Measurements from ENCODE around the gene LIMK2. TPM values are rescaled to one million over a fixed set of nuclear protein-coding genes. Genes with fewer than 3 reads are reported as not detected.

Gene LIMK2
- total RNA-seq, 1 experiment from 2014 or later = 42.8 TPM

DNA sequence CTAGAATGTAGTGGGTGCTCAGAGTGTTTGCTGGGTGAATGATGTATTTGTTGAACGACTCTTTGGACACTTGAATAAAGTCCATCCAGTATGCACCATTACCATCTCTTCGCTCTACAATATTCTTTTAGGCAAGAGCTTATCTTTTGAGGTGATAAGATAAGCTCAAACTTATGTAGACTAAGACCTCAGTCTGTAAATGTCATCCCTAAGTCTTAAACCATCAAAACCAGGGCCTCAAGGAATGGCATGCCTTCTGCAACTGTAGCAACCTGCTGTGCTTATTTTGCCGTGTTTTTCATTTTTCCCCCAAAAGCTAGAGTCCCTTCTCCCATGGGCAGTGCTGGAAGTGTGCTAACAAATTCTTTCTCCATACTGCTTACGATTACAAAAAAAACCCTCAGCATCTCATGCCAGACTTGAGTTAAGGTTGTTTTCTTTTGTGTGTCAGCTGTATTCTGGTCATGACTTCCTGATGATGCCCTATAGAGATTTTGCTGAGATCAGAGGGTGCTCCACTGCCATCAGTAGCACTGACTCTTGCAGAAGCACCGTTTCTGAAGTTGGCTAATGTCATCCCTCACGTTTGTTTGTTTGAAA lies 27.8 kb downstream of the LIMK2 start (continued):
- no peak for TF ChIP-seq TEAD4 (CRISPR knock-in tag; IDR thresholded peaks at IDR 0.05)

DNA sequence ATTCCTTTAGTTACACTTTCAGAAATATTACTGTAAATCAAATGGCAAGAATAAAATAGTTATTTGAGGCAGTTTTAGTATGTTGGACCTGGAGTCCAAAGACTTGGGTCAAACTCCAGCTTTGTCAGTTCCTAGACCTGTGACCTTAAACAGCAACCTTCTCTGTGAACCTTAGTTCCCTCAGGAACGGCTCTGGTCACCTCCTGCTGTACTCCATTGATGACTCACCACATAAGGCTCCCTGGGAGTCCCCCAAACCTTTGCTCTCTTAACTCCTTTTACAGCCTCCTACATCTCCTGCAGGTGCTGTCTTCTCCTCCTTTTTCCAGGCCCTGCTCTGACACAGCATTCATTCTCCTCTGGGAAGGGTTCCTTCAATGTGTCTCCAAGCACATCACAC lies 29.1 kb downstream of the LIMK2 start:
- ChIA-PET CTCF (interaction anchor here (1.0 to 2.2 kb wide), 2 partner anchors 29 to 31 kb away, joined by 7 to 17 read pairs; partner anchors contain the start of gene LIMK2), POLR2A (no interaction called here)
- Mint-ChIP-seq H3K9me3 (no peaks in the 10 kb centered on the region), H3K4me3 (no peak overlapping the region), H3K36me3 (peaks cover 4% of the 10 kb centered on the region), H3K27me3 (ENCODE audit: low read depth) (no peaks in the 10 kb centered on the region), H3K4me1 (peaks cover 20% of the 10 kb centered on the region), H3K27ac (peak overlapping the region; percentile 11; the same call in 1 of the 2 replicates)
- no peak for DNase-seq (ENCODE audit: low spot score)
- ATAC-seq = no peak; the same call in 1 of the 2 replicates
- TF ChIP-seq, protein P1, sequence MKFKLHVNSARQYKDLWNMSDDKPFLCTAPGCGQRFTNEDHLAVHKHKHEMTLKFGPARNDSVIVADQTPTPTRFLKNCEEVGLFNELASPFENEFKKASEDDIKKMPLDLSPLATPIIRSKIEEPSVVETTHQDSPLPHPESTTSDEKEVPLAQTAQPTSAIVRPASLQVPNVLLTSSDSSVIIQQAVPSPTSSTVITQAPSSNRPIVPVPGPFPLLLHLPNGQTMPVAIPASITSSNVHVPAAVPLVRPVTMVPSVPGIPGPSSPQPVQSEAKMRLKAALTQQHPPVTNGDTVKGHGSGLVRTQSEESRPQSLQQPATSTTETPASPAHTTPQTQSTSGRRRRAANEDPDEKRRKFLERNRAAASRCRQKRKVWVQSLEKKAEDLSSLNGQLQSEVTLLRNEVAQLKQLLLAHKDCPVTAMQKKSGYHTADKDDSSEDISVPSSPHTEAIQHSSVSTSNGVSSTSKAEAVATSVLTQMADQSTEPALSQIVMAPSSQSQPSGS (CRISPR knock-in tag; IDR thresholded peaks at IDR 0.05; ENCODE audit: borderline replicate concordance, low read depth) = no peak
- TF ChIP-seq, protein P2, sequence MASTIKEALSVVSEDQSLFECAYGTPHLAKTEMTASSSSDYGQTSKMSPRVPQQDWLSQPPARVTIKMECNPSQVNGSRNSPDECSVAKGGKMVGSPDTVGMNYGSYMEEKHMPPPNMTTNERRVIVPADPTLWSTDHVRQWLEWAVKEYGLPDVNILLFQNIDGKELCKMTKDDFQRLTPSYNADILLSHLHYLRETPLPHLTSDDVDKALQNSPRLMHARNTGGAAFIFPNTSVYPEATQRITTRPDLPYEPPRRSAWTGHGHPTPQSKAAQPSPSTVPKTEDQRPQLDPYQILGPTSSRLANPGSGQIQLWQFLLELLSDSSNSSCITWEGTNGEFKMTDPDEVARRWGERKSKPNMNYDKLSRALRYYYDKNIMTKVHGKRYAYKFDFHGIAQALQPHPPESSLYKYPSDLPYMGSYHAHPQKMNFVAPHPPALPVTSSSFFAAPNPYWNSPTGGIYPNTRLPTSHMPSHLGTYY (CRISPR knock-in tag; IDR thresholded peaks at IDR 0.05) = no peak
- TF ChIP-seq ZBTB21 (CRISPR knock-in tag; IDR thresholded peaks at IDR 0.05; ENCODE audit: borderline replicate concordance) (no peak), NFE2L1 (CRISPR knock-in tag; IDR thresholded peaks at IDR 0.05) (no peak), ZNF121 (CRISPR knock-in tag; IDR thresholded peaks at IDR 0.05) (no peak), SMAD3 (CRISPR knock-in tag; IDR thresholded peaks at IDR 0.05; ENCODE audit: borderline replicate concordance) (no peak), TEAD4 (CRISPR knock-in tag; IDR thresholded peaks at IDR 0.05) (no peak), SMAD4 (CRISPR knock-in tag; IDR thresholded peaks at IDR 0.05) (no peak), RORB (CRISPR knock-in tag; IDR thresholded peaks at IDR 0.05) (no peak)
- TF ChIP-seq, protein P3, sequence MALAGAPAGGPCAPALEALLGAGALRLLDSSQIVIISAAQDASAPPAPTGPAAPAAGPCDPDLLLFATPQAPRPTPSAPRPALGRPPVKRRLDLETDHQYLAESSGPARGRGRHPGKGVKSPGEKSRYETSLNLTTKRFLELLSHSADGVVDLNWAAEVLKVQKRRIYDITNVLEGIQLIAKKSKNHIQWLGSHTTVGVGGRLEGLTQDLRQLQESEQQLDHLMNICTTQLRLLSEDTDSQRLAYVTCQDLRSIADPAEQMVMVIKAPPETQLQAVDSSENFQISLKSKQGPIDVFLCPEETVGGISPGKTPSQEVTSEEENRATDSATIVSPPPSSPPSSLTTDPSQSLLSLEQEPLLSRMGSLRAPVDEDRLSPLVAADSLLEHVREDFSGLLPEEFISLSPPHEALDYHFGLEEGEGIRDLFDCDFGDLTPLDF (CRISPR knock-in tag; IDR thresholded peaks at IDR 0.05) = no peak
- TF ChIP-seq, protein P4, sequence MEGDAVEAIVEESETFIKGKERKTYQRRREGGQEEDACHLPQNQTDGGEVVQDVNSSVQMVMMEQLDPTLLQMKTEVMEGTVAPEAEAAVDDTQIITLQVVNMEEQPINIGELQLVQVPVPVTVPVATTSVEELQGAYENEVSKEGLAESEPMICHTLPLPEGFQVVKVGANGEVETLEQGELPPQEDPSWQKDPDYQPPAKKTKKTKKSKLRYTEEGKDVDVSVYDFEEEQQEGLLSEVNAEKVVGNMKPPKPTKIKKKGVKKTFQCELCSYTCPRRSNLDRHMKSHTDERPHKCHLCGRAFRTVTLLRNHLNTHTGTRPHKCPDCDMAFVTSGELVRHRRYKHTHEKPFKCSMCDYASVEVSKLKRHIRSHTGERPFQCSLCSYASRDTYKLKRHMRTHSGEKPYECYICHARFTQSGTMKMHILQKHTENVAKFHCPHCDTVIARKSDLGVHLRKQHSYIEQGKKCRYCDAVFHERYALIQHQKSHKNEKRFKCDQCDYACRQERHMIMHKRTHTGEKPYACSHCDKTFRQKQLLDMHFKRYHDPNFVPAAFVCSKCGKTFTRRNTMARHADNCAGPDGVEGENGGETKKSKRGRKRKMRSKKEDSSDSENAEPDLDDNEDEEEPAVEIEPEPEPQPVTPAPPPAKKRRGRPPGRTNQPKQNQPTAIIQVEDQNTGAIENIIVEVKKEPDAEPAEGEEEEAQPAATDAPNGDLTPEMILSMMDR (IDR thresholded peaks at IDR 0.05) = no peak
- TF ChIP-seq, protein P5, sequence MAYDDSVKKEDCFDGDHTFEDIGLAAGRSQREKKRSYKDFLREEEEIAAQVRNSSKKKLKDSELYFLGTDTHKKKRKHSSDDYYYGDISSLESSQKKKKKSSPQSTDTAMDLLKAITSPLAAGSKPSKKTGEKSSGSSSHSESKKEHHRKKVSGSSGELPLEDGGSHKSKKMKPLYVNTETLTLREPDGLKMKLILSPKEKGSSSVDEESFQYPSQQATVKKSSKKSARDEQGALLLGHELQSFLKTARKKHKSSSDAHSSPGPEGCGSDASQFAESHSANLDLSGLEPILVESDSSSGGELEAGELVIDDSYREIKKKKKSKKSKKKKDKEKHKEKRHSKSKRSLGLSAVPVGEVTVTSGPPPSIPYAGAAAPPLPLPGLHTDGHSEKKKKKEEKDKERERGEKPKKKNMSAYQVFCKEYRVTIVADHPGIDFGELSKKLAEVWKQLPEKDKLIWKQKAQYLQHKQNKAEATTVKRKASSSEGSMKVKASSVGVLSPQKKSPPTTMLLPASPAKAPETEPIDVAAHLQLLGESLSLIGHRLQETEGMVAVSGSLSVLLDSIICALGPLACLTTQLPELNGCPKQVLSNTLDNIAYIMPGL (CRISPR knock-in tag; IDR thresholded peaks at IDR 0.05) = no peak
- TF ChIP-seq, protein P6, sequence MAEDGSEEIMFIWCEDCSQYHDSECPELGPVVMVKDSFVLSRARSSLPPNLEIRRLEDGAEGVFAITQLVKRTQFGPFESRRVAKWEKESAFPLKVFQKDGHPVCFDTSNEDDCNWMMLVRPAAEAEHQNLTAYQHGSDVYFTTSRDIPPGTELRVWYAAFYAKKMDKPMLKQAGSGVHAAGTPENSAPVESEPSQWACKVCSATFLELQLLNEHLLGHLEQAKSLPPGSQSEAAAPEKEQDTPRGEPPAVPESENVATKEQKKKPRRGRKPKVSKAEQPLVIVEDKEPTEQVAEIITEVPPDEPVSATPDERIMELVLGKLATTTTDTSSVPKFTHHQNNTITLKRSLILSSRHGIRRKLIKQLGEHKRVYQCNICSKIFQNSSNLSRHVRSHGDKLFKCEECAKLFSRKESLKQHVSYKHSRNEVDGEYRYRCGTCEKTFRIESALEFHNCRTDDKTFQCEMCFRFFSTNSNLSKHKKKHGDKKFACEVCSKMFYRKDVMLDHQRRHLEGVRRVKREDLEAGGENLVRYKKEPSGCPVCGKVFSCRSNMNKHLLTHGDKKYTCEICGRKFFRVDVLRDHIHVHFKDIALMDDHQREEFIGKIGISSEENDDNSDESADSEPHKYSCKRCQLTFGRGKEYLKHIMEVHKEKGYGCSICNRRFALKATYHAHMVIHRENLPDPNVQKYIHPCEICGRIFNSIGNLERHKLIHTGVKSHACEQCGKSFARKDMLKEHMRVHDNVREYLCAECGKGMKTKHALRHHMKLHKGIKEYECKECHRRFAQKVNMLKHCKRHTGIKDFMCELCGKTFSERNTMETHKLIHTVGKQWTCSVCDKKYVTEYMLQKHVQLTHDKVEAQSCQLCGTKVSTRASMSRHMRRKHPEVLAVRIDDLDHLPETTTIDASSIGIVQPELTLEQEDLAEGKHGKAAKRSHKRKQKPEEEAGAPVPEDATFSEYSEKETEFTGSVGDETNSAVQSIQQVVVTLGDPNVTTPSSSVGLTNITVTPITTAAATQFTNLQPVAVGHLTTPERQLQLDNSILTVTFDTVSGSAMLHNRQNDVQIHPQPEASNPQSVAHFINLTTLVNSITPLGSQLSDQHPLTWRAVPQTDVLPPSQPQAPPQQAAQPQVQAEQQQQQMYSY (CRISPR knock-in tag; IDR thresholded peaks at IDR 0.05) = no peak
